Activated T-cell treated with anti-CD3 and anti-CD28 coated beads, Interleukin-2, amount 50 U/mL, for 4 hours (primary cell): ENCODE measurements around the gene SPATS2L. TPM values are rescaled to one million over a fixed set of nuclear protein-coding genes. Genes with fewer than 3 reads are reported as not detected.

ENCODE experiments used
- ATAC-seq, 2 donors: fragments of 200-7000 bp; cut with Tn5 transposase; one replicate each; pipeline ENCODE4 v1.10.0; 2021
- DNase-seq: peaks from one replicate; pipeline ENCODE4 v3.0.0-alpha.2; 2020
- H3K27me3 Mint-ChIP-seq: one replicate; pipeline ENCODE4 v1.8.0; 2021; ENCODE audit warnings: low read depth, mixed read lengths
- H3K36me3 Mint-ChIP-seq: one replicate; pipeline ENCODE4 v1.8.0; 2022; ENCODE audit warnings: mixed read lengths; ENCODE audit not compliant: insufficient read depth
- H3K4me1 Mint-ChIP-seq: one replicate; pipeline ENCODE4 v1.8.0; 2021; ENCODE audit warnings: low read depth, mixed read lengths
- H3K4me3 Mint-ChIP-seq: one replicate; pipeline ENCODE4 v1.8.0; 2021; ENCODE audit warnings: mild to moderate bottlenecking, moderate library complexity, mixed read lengths
- H3K9me3 Mint-ChIP-seq: one replicate; pipeline ENCODE4 v1.8.0; 2021; ENCODE audit warnings: mixed read lengths
- total RNA-seq, 3 donors: library from RNA; stranded (reverse); gene quantifications; one replicate each; pipeline ENCODE4 v1.2.1, GENCODE V29; 2021

Gene SPATS2L
- total RNA-seq, 3 donors from 2014 or later, result 6.6 to 9.5 (median 8.8) TPM

- peak; percentile 91 for DNase-seq
- Mint-ChIP-seq H3K9me3 (no peaks in the 10 kb centered on the region), H3K4me1 (peaks cover 25% of the 10 kb centered on the region), H3K27me3 (no peaks in the 10 kb centered on the region), H3K4me3 (peak within 1 kb of the TSS; percentile 88), H3K36me3 (peaks cover 8% of the 10 kb centered on the region)
- ATAC-seq, result peak; percentile 99
Measured at GRCh38 chr2:200509612-200510433, 203.3 kb downstream of the SPATS2L start, which contains the start of gene KCTD18. TSS of gene KCTD18 (minus strand) at chr2:200510068. CDS start at chr2:200507016, 3,052 bp downstream.

GRCh38 chr2:200515155-200515554 lies 208.7 kb downstream of the SPATS2L start:
- Mint-ChIP-seq H3K9me3 (peaks cover 10% of the 10 kb centered on the region), H3K27me3 (no peaks in the 10 kb centered on the region), H3K4me3 (peak overlapping the region; percentile 0), H3K36me3 (no peaks in the 10 kb centered on the region), H3K4me1 (peaks cover 3% of the 10 kb centered on the region)
- ATAC-seq, result no peak
- DNase-seq, result no peak

- Mint-ChIP-seq H3K27me3 (peaks cover 2% of the 10 kb centered on the region), H3K4me1 (peaks cover 12% of the 10 kb centered on the region), H3K9me3 (no peaks in the 10 kb centered on the region), H3K36me3 (no peaks in the 10 kb centered on the region), H3K4me3 (no peak overlapping the region)
- DNase-seq (no peak), ATAC-seq (no peak)
Measured at GRCh38 chr2:200523158-200523557, 216.7 kb downstream of the SPATS2L start.

GRCh38 chr2:200523604-200524003 lies 217.1 kb downstream of the SPATS2L start:
- Mint-ChIP-seq H3K4me3 (no peak overlapping the region), H3K4me1 (peaks cover 12% of the 10 kb centered on the region), H3K36me3 (no peaks in the 10 kb centered on the region), H3K27me3 (peaks cover 2% of the 10 kb centered on the region), H3K9me3 (no peaks in the 10 kb centered on the region)
- no peak for DNase-seq
- no peak for ATAC-seq

GRCh38 chr2:200525066-200525465 lies 218.6 kb downstream of the SPATS2L start:
- H3K4me1 Mint-ChIP-seq, result peaks cover 12% of the 10 kb centered on the region
- DNase-seq, result no peak
- H3K27me3 Mint-ChIP-seq, result peaks cover 2% of the 10 kb centered on the region
- no peaks in the 10 kb centered on the region for H3K36me3 Mint-ChIP-seq
- no peaks in the 10 kb centered on the region for H3K9me3 Mint-ChIP-seq
- no peak for ATAC-seq
- peak overlapping the region; percentile 83 for H3K4me3 Mint-ChIP-seq

GRCh38 chr2:200525551-200525881 lies 219.0 kb downstream of the SPATS2L start:
- Mint-ChIP-seq H3K9me3 (no peaks in the 10 kb centered on the region), H3K27me3 (peaks cover 2% of the 10 kb centered on the region), H3K4me1 (peaks cover 12% of the 10 kb centered on the region), H3K36me3 (no peaks in the 10 kb centered on the region), H3K4me3 (peak overlapping the region; percentile 83)
- ATAC-seq, result no peak
- no peak for DNase-seq

- DNase-seq, result peak; percentile 94
Measured at GRCh38 chr2:200525882-200526651, 219.6 kb downstream of the SPATS2L start, which contains the start of gene SGO2. TSS of gene SGO2 (plus strand) at chr2:200526207. CDS start at chr2:200532976, 6,769 bp downstream.

GRCh38 chr2:200528228-200528627 lies 221.7 kb downstream of the SPATS2L start:
- H3K27me3 Mint-ChIP-seq, result peaks cover 2% of the 10 kb centered on the region
- ATAC-seq (no peak), DNase-seq (no peak)
- H3K4me3 Mint-ChIP-seq, result no peak overlapping the region
- H3K4me1 Mint-ChIP-seq, result peaks cover 12% of the 10 kb centered on the region
- no peaks in the 10 kb centered on the region for H3K9me3 Mint-ChIP-seq
- H3K36me3 Mint-ChIP-seq, result no peaks in the 10 kb centered on the region

More at GRCh38 chr2:200525882-200526651, 219.6 kb downstream of the SPATS2L start, which contains the start of gene SGO2:
- peak; percentile 99 for ATAC-seq
- H3K9me3 Mint-ChIP-seq, result no peaks in the 10 kb centered on the region
- peaks cover 12% of the 10 kb centered on the region for H3K4me1 Mint-ChIP-seq
- H3K36me3 Mint-ChIP-seq, result no peaks in the 10 kb centered on the region
- peaks cover 2% of the 10 kb centered on the region for H3K27me3 Mint-ChIP-seq
- H3K4me3 Mint-ChIP-seq, result peak within 1 kb of the TSS; percentile 83

Other genes with a start within 250 kb of the SPATS2L start
- gene KCTD18, start 203.4 kb downstream of the SPATS2L start, total RNA-seq, result 10 to 100 TPM; 11.7 to 12.9 (median 12.7) TPM
- gene SGO2, start 219.5 kb downstream of the SPATS2L start, total RNA-seq, result 1 to 10 TPM; 5.1 to 7.2 (median 6.6) TPM